GM12875 (cell line): Measurements from ENCODE around the gene KIAA1958.

Experiments used
- H3K4me3 ChIP-seq: one replicate; pipeline ENCODE4 v1.5.1; 2011; ENCODE audit warnings: low read depth, low read length, control low read depth
- TF ChIP-seq, protein P1 (sequence below): IDR thresholded peaks from 2 replicates; pipeline ENCODE4 v1.5.1; 2011; ENCODE audit warnings: low read depth, mild to moderate bottlenecking, control low read depth, inconsistent platforms, low read length, moderate library complexity, borderline replicate concordance; ENCODE audit not compliant: insufficient read depth

Gene KIAA1958

DNA sequence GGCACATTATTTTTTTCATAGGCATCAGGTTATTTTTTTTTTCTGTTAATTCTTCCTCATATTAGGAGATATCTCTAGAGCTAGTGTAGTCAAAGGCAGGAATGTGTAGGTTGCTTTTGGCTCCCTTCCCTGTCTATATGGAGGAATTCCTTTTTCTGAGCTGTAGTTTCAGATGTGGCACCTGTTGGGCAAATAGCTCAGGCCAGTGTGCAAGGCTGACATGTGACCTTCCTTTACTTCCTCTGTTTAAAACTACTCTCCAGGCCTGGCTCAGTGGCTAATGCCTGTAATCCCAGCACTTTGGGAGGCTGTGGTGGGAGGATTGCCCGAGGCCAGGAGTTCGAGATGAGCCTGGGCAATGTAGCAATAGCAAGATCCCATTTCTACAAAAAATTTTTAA, 40.5 kb upstream of the KIAA1958 start:
- H3K4me3 ChIP-seq, result no peak overlapping the region
- TF ChIP-seq, protein P1, sequence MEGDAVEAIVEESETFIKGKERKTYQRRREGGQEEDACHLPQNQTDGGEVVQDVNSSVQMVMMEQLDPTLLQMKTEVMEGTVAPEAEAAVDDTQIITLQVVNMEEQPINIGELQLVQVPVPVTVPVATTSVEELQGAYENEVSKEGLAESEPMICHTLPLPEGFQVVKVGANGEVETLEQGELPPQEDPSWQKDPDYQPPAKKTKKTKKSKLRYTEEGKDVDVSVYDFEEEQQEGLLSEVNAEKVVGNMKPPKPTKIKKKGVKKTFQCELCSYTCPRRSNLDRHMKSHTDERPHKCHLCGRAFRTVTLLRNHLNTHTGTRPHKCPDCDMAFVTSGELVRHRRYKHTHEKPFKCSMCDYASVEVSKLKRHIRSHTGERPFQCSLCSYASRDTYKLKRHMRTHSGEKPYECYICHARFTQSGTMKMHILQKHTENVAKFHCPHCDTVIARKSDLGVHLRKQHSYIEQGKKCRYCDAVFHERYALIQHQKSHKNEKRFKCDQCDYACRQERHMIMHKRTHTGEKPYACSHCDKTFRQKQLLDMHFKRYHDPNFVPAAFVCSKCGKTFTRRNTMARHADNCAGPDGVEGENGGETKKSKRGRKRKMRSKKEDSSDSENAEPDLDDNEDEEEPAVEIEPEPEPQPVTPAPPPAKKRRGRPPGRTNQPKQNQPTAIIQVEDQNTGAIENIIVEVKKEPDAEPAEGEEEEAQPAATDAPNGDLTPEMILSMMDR, result no peak

- TF ChIP-seq, protein P1, result no peak
- H3K4me3 ChIP-seq, result no peak overlapping the region
These were observed 40.1 kb upstream of the KIAA1958 start for GRCh38 chr9:112446526-112446925.

GRCh38 chr9:112447283-112447761, 39.3 kb upstream of the KIAA1958 start:
- TF ChIP-seq, protein P1, result no peak
- H3K4me3 ChIP-seq, result no peak overlapping the region

GRCh38 chr9:112462855-112463254, 23.8 kb upstream of the KIAA1958 start:
- TF ChIP-seq, protein P1, result no peak
- no peak overlapping the region for H3K4me3 ChIP-seq

GRCh38 chr9:112465352-112465751, 21.3 kb upstream of the KIAA1958 start:
- TF ChIP-seq, protein P1, result no peak
- H3K4me3 ChIP-seq, result no peak overlapping the region

DNA sequence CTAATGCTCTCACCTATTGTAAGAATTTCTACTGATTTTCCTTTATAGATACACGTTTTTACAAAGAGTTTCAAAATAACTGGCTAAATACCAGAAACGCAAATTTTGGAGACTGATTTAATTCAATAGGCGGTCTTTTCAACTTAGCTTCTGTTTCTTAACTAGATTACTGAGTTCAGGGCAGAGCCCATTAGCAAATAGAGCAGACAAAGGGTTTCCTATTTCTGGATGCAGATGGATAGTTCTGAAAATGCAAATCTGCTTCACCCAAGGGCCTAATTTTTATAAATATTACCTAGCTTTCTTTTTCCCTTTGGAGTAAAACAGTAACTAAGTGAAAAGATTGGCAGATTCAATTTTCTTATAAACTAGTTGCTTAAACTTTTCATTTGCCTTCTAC, 13.6 kb upstream of the KIAA1958 start:
- TF ChIP-seq, protein P1, result no peak
- no peak overlapping the region for H3K4me3 ChIP-seq

DNA sequence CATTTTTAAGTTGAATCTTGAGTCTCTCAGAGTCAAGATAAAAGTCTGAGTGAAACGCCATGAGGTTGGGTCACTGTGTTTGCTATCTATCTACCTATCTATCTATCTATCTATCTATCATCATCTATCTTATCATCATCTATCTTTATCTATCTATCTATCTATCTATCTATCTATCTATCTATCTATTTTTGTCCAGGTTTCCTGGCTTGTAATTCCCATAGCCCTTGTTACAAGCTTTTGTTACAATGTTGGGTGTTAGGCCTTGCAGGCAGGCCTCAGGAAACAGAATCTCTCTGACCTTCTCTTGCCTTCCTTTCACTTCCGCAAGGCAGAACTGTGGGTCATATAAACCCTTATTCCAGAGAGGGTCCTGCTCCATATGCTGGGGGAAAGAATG, 12.6 kb upstream of the KIAA1958 start:
- TF ChIP-seq, protein P1, result no peak
- no peak overlapping the region for H3K4me3 ChIP-seq
